IPS-15b (cell line): ENCODE results near the gene UNC5C.

Source experiments
- H3K27me3 ChIP-seq: one replicate; pipeline ENCODE4 v1.6.1; 2013; ENCODE audit warnings: low read length; ENCODE audit not compliant: control insufficient read depth, insufficient read depth
- H3K36me3 ChIP-seq: one replicate; pipeline ENCODE4 v1.6.1; 2013; ENCODE audit warnings: low read length; ENCODE audit not compliant: control insufficient read depth, insufficient read depth
- H3K4me1 ChIP-seq: one replicate; pipeline ENCODE4 v1.6.1; 2013; ENCODE audit warnings: mild to moderate bottlenecking, low read length; ENCODE audit not compliant: control insufficient read depth, insufficient read depth
- H3K4me3 ChIP-seq: one replicate; pipeline ENCODE4 v1.5.1; 2013; ENCODE audit warnings: low read depth, low read length
- H3K9ac ChIP-seq: one replicate; pipeline ENCODE4 v1.6.1; 2013; ENCODE audit warnings: low read depth, mild to moderate bottlenecking, low read length
- H3K9me3 ChIP-seq: one replicate; pipeline ENCODE4 v1.6.1; 2013; ENCODE audit warnings: mild to moderate bottlenecking, low read length; ENCODE audit not compliant: control insufficient read depth, insufficient read depth

UNC5C gene

GRCh38 chr4:95444812-95445211 lies 104.0 kb downstream of the UNC5C start:
- Histone ChIP-seq H3K27me3 (no peaks in the 10 kb centered on the region), H3K4me3 (no peak overlapping the region), H3K9ac (no peak overlapping the region), H3K9me3 (no peaks in the 10 kb centered on the region), H3K4me1 (no peaks in the 10 kb centered on the region), H3K36me3 (no peaks in the 10 kb centered on the region)

GRCh38 chr4:95439896-95440295 lies 108.9 kb downstream of the UNC5C start:
- no peaks in the 10 kb centered on the region for H3K36me3 ChIP-seq
- no peaks in the 10 kb centered on the region for H3K4me1 ChIP-seq
- H3K9me3 ChIP-seq, result no peaks in the 10 kb centered on the region
- H3K27me3 ChIP-seq, result no peaks in the 10 kb centered on the region
- H3K4me3 ChIP-seq, result no peak overlapping the region
- H3K9ac ChIP-seq, result no peak overlapping the region

- H3K9ac ChIP-seq, result no peak overlapping the region
- H3K27me3 ChIP-seq, result no peaks in the 10 kb centered on the region
- no peak overlapping the region for H3K4me3 ChIP-seq
- H3K36me3 ChIP-seq, result no peaks in the 10 kb centered on the region
- H3K4me1 ChIP-seq, result no peaks in the 10 kb centered on the region
- H3K9me3 ChIP-seq, result no peaks in the 10 kb centered on the region
Measured at GRCh38 chr4:95439071-95439470, 109.7 kb downstream of the UNC5C start.

GRCh38 chr4:95432466-95432865 lies 116.3 kb downstream of the UNC5C start:
- Histone ChIP-seq H3K4me3 (no peak overlapping the region), H3K4me1 (no peaks in the 10 kb centered on the region), H3K27me3 (no peaks in the 10 kb centered on the region), H3K36me3 (no peaks in the 10 kb centered on the region), H3K9me3 (no peaks in the 10 kb centered on the region), H3K9ac (no peak overlapping the region)

GRCh38 chr4:95431678-95432077 lies 117.1 kb downstream of the UNC5C start:
- Histone ChIP-seq H3K27me3 (no peaks in the 10 kb centered on the region), H3K36me3 (no peaks in the 10 kb centered on the region), H3K4me3 (no peak overlapping the region), H3K4me1 (no peaks in the 10 kb centered on the region), H3K9ac (no peak overlapping the region), H3K9me3 (no peaks in the 10 kb centered on the region)

GRCh38 chr4:95429416-95429815 lies 119.4 kb downstream of the UNC5C start:
- Histone ChIP-seq H3K27me3 (no peaks in the 10 kb centered on the region), H3K9me3 (no peaks in the 10 kb centered on the region), H3K36me3 (no peaks in the 10 kb centered on the region), H3K4me1 (no peaks in the 10 kb centered on the region), H3K9ac (no peak overlapping the region), H3K4me3 (no peak overlapping the region)

GRCh38 chr4:95428291-95429070 lies 120.3 kb downstream of the UNC5C start:
- Histone ChIP-seq H3K4me1 (no peaks in the 10 kb centered on the region), H3K36me3 (no peaks in the 10 kb centered on the region), H3K4me3 (no peak overlapping the region), H3K9ac (no peak overlapping the region), H3K9me3 (no peaks in the 10 kb centered on the region), H3K27me3 (no peaks in the 10 kb centered on the region)

GRCh38 chr4:95426455-95426854 lies 122.3 kb downstream of the UNC5C start:
- Histone ChIP-seq H3K4me1 (no peaks in the 10 kb centered on the region), H3K36me3 (no peaks in the 10 kb centered on the region), H3K9ac (no peak overlapping the region), H3K9me3 (no peaks in the 10 kb centered on the region), H3K4me3 (no peak overlapping the region), H3K27me3 (no peaks in the 10 kb centered on the region)

GRCh38 chr4:95422436-95422835 lies 126.3 kb downstream of the UNC5C start:
- Histone ChIP-seq H3K9ac (no peak overlapping the region), H3K27me3 (no peaks in the 10 kb centered on the region), H3K9me3 (no peaks in the 10 kb centered on the region), H3K36me3 (no peaks in the 10 kb centered on the region), H3K4me3 (no peak overlapping the region), H3K4me1 (no peaks in the 10 kb centered on the region)

GRCh38 chr4:95421869-95422268 lies 126.9 kb downstream of the UNC5C start:
- no peak overlapping the region for H3K4me3 ChIP-seq
- H3K27me3 ChIP-seq, result no peaks in the 10 kb centered on the region
- no peaks in the 10 kb centered on the region for H3K4me1 ChIP-seq
- H3K36me3 ChIP-seq, result no peaks in the 10 kb centered on the region
- H3K9me3 ChIP-seq, result no peaks in the 10 kb centered on the region
- H3K9ac ChIP-seq, result no peak overlapping the region

- Histone ChIP-seq H3K36me3 (no peaks in the 10 kb centered on the region), H3K9ac (no peak overlapping the region), H3K4me1 (no peaks in the 10 kb centered on the region), H3K9me3 (no peaks in the 10 kb centered on the region), H3K27me3 (no peaks in the 10 kb centered on the region), H3K4me3 (no peak overlapping the region)
Measured at GRCh38 chr4:95417531-95417930, 131.2 kb downstream of the UNC5C start.

GRCh38 chr4:95415346-95415771 lies 133.4 kb downstream of the UNC5C start:
- no peaks in the 10 kb centered on the region for H3K9me3 ChIP-seq

More at GRCh38 chr4:95415346-95415771, 133.4 kb downstream of the UNC5C start:
- Histone ChIP-seq H3K4me1 (no peaks in the 10 kb centered on the region), H3K27me3 (no peaks in the 10 kb centered on the region), H3K36me3 (no peaks in the 10 kb centered on the region), H3K9ac (no peak overlapping the region), H3K4me3 (no peak overlapping the region)
